ENCODE measurements around the gene NEMP1. TPM values are rescaled to one million over a fixed set of nuclear protein-coding genes. Genes with fewer than 3 reads are reported as not detected.

NEMP1 gene
- total and polyA plus RNA-seq, 3 donors from 2014 or later = 15.9 to 18.2 (median 18.1) TPM

- no peak for TF ChIP-seq CTCF (IDR thresholded peaks at IDR 0.05)
- TF ChIP-seq POLR2A (IDR thresholded peaks at IDR 0.05) = no peak
- intact Hi-C loops (cut with DNase I; ENCODE audit: low total_unique reads) = no loop called here
- Histone ChIP-seq H3K9me3 (no peaks in the 10 kb centered on the region), H3K36me3 (ENCODE audit: low read depth, missing control alignments) (no peaks in the 10 kb centered on the region), H3K27me3 (no peaks in the 10 kb centered on the region), H3K4me3 (no peak overlapping the region), H3K27ac (no peak overlapping the region), H3K4me1 (no peaks in the 10 kb centered on the region)
- 95% methylated on average over 3 of the region's 3 CpGs for WGBS, 2 donors
- DNase-seq = no peak
These were observed 33.7 kb downstream of the NEMP1 start for GRCh38 chr12:57044889-57045288.

GRCh38 chr12:57044468-57044867, 34.1 kb downstream of the NEMP1 start:
- intact Hi-C loops (cut with DNase I; ENCODE audit: low total_unique reads) = no loop called here
- 89 to 95% methylated on average over 6 of the region's 6 CpGs for WGBS, 2 donors
- Histone ChIP-seq H3K4me1 (no peaks in the 10 kb centered on the region), H3K27ac (no peak overlapping the region), H3K4me3 (no peak overlapping the region), H3K36me3 (ENCODE audit: low read depth, missing control alignments) (no peaks in the 10 kb centered on the region), H3K27me3 (no peaks in the 10 kb centered on the region), H3K9me3 (no peaks in the 10 kb centered on the region)
- no peak for TF ChIP-seq CTCF (IDR thresholded peaks at IDR 0.05)
- no peak for TF ChIP-seq POLR2A (IDR thresholded peaks at IDR 0.05)
- no peak for DNase-seq

- no peak for DNase-seq
- no peaks in the 10 kb centered on the region for H3K36me3 ChIP-seq (ENCODE audit: low read depth, missing control alignments)
- H3K27me3 ChIP-seq = no peaks in the 10 kb centered on the region
- intact Hi-C loops (cut with DNase I; ENCODE audit: low total_unique reads) = no loop called here
- TF ChIP-seq CTCF (IDR thresholded peaks at IDR 0.05) (no peak), POLR2A (IDR thresholded peaks at IDR 0.05) (no peak)
- no peaks in the 10 kb centered on the region for H3K9me3 ChIP-seq
- H3K4me1 ChIP-seq = no peaks in the 10 kb centered on the region
- WGBS, 2 donors = 93 to 97% methylated on average over 2 of the region's 2 CpGs
- no peak overlapping the region for H3K27ac ChIP-seq
- no peak overlapping the region for H3K4me3 ChIP-seq
These were observed 35.9 kb downstream of the NEMP1 start for GRCh38 chr12:57042695-57043094.

GRCh38 chr12:57040750-57041149, 37.8 kb downstream of the NEMP1 start:
- TF ChIP-seq CTCF (IDR thresholded peaks at IDR 0.05) = no peak
- no peak for TF ChIP-seq POLR2A (IDR thresholded peaks at IDR 0.05)
- no peak overlapping the region for H3K27ac ChIP-seq
- 60 to 71% methylated on average over 2 of the region's 2 CpGs for WGBS, 2 donors
- DNase-seq = no peak
- H3K27me3 ChIP-seq = no peaks in the 10 kb centered on the region
- no peak overlapping the region for H3K4me3 ChIP-seq
- no peaks in the 10 kb centered on the region for H3K36me3 ChIP-seq (ENCODE audit: low read depth, missing control alignments)
- intact Hi-C loops (cut with DNase I; ENCODE audit: low total_unique reads) = no loop called here
- H3K9me3 ChIP-seq = no peaks in the 10 kb centered on the region
- H3K4me1 ChIP-seq = no peaks in the 10 kb centered on the region

GRCh38 chr12:57040211-57040610, 38.4 kb downstream of the NEMP1 start:
- no peak for TF ChIP-seq CTCF (IDR thresholded peaks at IDR 0.05)
- no peak for TF ChIP-seq POLR2A (IDR thresholded peaks at IDR 0.05)
- intact Hi-C loops (cut with DNase I; ENCODE audit: low total_unique reads) = no loop called here
- no peak for DNase-seq
- Histone ChIP-seq H3K27ac (no peak overlapping the region), H3K9me3 (no peaks in the 10 kb centered on the region), H3K36me3 (ENCODE audit: low read depth, missing control alignments) (no peaks in the 10 kb centered on the region), H3K4me3 (no peak overlapping the region), H3K4me1 (no peaks in the 10 kb centered on the region), H3K27me3 (no peaks in the 10 kb centered on the region)
- 94 to 95% methylated on average over 4 of the region's 4 CpGs for WGBS, 2 donors

Data from testis (tissue), 3 donors.